Activated CD8-positive, alpha-beta T cell treated with anti-CD3 and anti-CD28 coated beads, Interleukin-2, amount 10 ng/mL, durations not matched to agents 7 days and 5 days (primary cell): Measurements from ENCODE around the gene SRGAP3. TPM values are rescaled to one million over a fixed set of nuclear protein-coding genes. Genes with fewer than 3 reads are reported as not detected.

Source experiments
- ATAC-seq: fragments of 150-1000 bp; cut with Tn5 transposase; one replicate; pipeline ENCODE4 v1.10.0; 2021; ENCODE audit warnings: moderate library complexity
- CTCF ChIA-PET: fragments of 350-600 bp; sonication (Branson Sonifier 250); formaldehyde crosslinking; loops from one replicate; lab custom pipeline; 2021; ENCODE audit warnings: antibody characterized with exemption; lab: Charles Lee
- POLR2A ChIA-PET: fragments of 350-600 bp; sonication (Branson Sonifier 250); formaldehyde crosslinking; loops from one replicate; lab custom pipeline; 2021; ENCODE audit warnings: antibody characterized with exemption; lab: Charles Lee
- DNase-seq: peaks from one replicate; pipeline ENCODE4 v3.0.0-alpha.2; 2020
- H3K27ac Mint-ChIP-seq: one replicate; pipeline ENCODE4 v1.8.0; 2021; ENCODE audit warnings: mild to moderate bottlenecking, mixed read lengths
- H3K27me3 Mint-ChIP-seq: one replicate; pipeline ENCODE4 v1.8.0; 2021; ENCODE audit warnings: low read depth, mixed read lengths
- H3K36me3 Mint-ChIP-seq: one replicate; pipeline ENCODE4 v1.8.0; 2021; ENCODE audit warnings: low read depth, mixed read lengths
- H3K4me1 Mint-ChIP-seq: one replicate; pipeline ENCODE4 v1.8.0; 2021; ENCODE audit warnings: low read depth, mixed read lengths
- H3K4me3 Mint-ChIP-seq: one replicate; pipeline ENCODE4 v1.8.0; 2021; ENCODE audit warnings: mild to moderate bottlenecking, mixed read lengths
- H3K9me3 Mint-ChIP-seq: one replicate; pipeline ENCODE4 v1.8.0; 2022; ENCODE audit warnings: mixed read lengths; ENCODE audit not compliant: insufficient read depth
- total RNA-seq, 2 experiments: library from RNA; stranded (reverse); gene quantifications; one replicate each; pipeline ENCODE4 v1.2.3, GENCODE V29; 2021

The SRGAP3 gene
- total RNA-seq, 2 experiments from 2014 or later, result 5.3 to 5.9 TPM

- no peak overlapping the region for H3K4me3 Mint-ChIP-seq
Measured at GRCh38 chr3:9133656-9134055, 115.8 kb downstream of the SRGAP3 start.

GRCh38 chr3:9130345-9131305 lies 118.8 kb downstream of the SRGAP3 start:
- no peak for DNase-seq
- Mint-ChIP-seq H3K4me3 (no peak overlapping the region), H3K36me3 (no peaks in the 10 kb centered on the region), H3K4me1 (no peaks in the 10 kb centered on the region), H3K9me3 (no peaks in the 10 kb centered on the region), H3K27me3 (peaks cover 29% of the 10 kb centered on the region), H3K27ac (no peak overlapping the region)
- ChIA-PET CTCF (no interaction called here), POLR2A (no interaction called here)
- ATAC-seq, result no peak

More at GRCh38 chr3:9133656-9134055, 115.8 kb downstream of the SRGAP3 start:
- CTCF ChIA-PET, result no interaction called here
- no peak for DNase-seq
- no peak for ATAC-seq
- peaks cover 1% of the 10 kb centered on the region for H3K4me1 Mint-ChIP-seq
- POLR2A ChIA-PET, result no interaction called here
- H3K9me3 Mint-ChIP-seq, result no peaks in the 10 kb centered on the region
- H3K27ac Mint-ChIP-seq, result no peak overlapping the region
- H3K36me3 Mint-ChIP-seq, result no peaks in the 10 kb centered on the region
- peaks cover 47% of the 10 kb centered on the region for H3K27me3 Mint-ChIP-seq

- H3K27me3 Mint-ChIP-seq, result peaks cover 19% of the 10 kb centered on the region
- no peaks in the 10 kb centered on the region for H3K9me3 Mint-ChIP-seq
- no peaks in the 10 kb centered on the region for H3K4me1 Mint-ChIP-seq
- ATAC-seq (no peak), DNase-seq (no peak)
- CTCF ChIA-PET, result no interaction called here
- no peak overlapping the region for H3K4me3 Mint-ChIP-seq
- no peak overlapping the region for H3K27ac Mint-ChIP-seq
- H3K36me3 Mint-ChIP-seq, result no peaks in the 10 kb centered on the region
- POLR2A ChIA-PET, result no interaction called here
Measured at GRCh38 chr3:9129365-9129764, 120.1 kb downstream of the SRGAP3 start.

- Mint-ChIP-seq H3K4me1 (no peaks in the 10 kb centered on the region), H3K9me3 (no peaks in the 10 kb centered on the region), H3K27me3 (peaks cover 6% of the 10 kb centered on the region), H3K27ac (no peak overlapping the region), H3K4me3 (no peak overlapping the region), H3K36me3 (no peaks in the 10 kb centered on the region)
- DNase-seq (no peak), ATAC-seq (no peak)
- POLR2A ChIA-PET, result no interaction called here
- CTCF ChIA-PET, result no interaction called here
Measured at GRCh38 chr3:9125278-9125951, 124.0 kb downstream of the SRGAP3 start.

- DNase-seq (no peak), ATAC-seq (no peak)
- Mint-ChIP-seq H3K9me3 (no peaks in the 10 kb centered on the region), H3K27me3 (peaks cover 2% of the 10 kb centered on the region), H3K4me3 (no peak overlapping the region), H3K36me3 (no peaks in the 10 kb centered on the region), H3K27ac (no peak overlapping the region), H3K4me1 (peaks cover under 1% of the 10 kb centered on the region)
- ChIA-PET CTCF (interaction anchor here (1.0 to 1.5 kb wide), 2 partner anchors 137 to 178 kb away, joined by 3 to 8 read pairs; no protein-coding TSS in a partner anchor), POLR2A (no interaction called here)
Measured at GRCh38 chr3:9124730-9125129, 124.7 kb downstream of the SRGAP3 start.

- Mint-ChIP-seq H3K4me1 (peaks cover 7% of the 10 kb centered on the region), H3K27me3 (peaks cover 2% of the 10 kb centered on the region), H3K27ac (no peak overlapping the region), H3K9me3 (no peaks in the 10 kb centered on the region), H3K4me3 (no peak overlapping the region), H3K36me3 (no peaks in the 10 kb centered on the region)
- CTCF ChIA-PET, result interaction anchor here (1.0 to 1.5 kb wide), 2 partner anchors 136 to 179 kb away, joined by 3 to 8 read pairs; no protein-coding TSS in a partner anchor
- ATAC-seq, result no peak
- POLR2A ChIA-PET, result no interaction called here
- DNase-seq, result no peak
Measured at GRCh38 chr3:9123840-9124239, 125.6 kb downstream of the SRGAP3 start.

- ChIA-PET POLR2A (no interaction called here), CTCF (no interaction called here)
- H3K36me3 Mint-ChIP-seq, result no peaks in the 10 kb centered on the region
- no peaks in the 10 kb centered on the region for H3K27me3 Mint-ChIP-seq
- DNase-seq, result no peak
- peaks cover 7% of the 10 kb centered on the region for H3K4me1 Mint-ChIP-seq
- no peak overlapping the region for H3K27ac Mint-ChIP-seq
- ATAC-seq, result no peak
- H3K4me3 Mint-ChIP-seq, result no peak overlapping the region
- no peaks in the 10 kb centered on the region for H3K9me3 Mint-ChIP-seq
Measured at GRCh38 chr3:9122732-9123364, 126.6 kb downstream of the SRGAP3 start.

GRCh38 chr3:9121366-9122001 lies 128.0 kb downstream of the SRGAP3 start:
- ATAC-seq (no peak), DNase-seq (no peak)
- Mint-ChIP-seq H3K4me3 (no peak overlapping the region), H3K9me3 (no peaks in the 10 kb centered on the region), H3K27ac (no peak overlapping the region), H3K4me1 (peaks cover 7% of the 10 kb centered on the region), H3K36me3 (no peaks in the 10 kb centered on the region), H3K27me3 (peaks cover 2% of the 10 kb centered on the region)
- ChIA-PET CTCF (interaction anchor here (1.3 kb wide), 1 partner anchor 128 kb away, joined by 4 read pairs; the partner anchor contains the start of gene SRGAP3), POLR2A (no interaction called here)

- Mint-ChIP-seq H3K9me3 (no peaks in the 10 kb centered on the region), H3K36me3 (no peaks in the 10 kb centered on the region), H3K4me3 (no peak overlapping the region), H3K27me3 (peaks cover 6% of the 10 kb centered on the region), H3K4me1 (peaks cover 7% of the 10 kb centered on the region), H3K27ac (no peak overlapping the region)
- CTCF ChIA-PET, result interaction anchor here (1.0 kb wide), 1 partner anchor 183 kb away, joined by 3 read pairs; no protein-coding TSS in a partner anchor
- ATAC-seq, result no peak
- POLR2A ChIA-PET, result no interaction called here
- DNase-seq, result no peak
Measured at GRCh38 chr3:9119331-9119730, 130.1 kb downstream of the SRGAP3 start.

- no peaks in the 10 kb centered on the region for H3K36me3 Mint-ChIP-seq
- ChIA-PET POLR2A (no interaction called here), CTCF (interaction anchor here (1.0 kb wide), 1 partner anchor 184 kb away, joined by 3 read pairs; no protein-coding TSS in a partner anchor)
- H3K4me3 Mint-ChIP-seq, result no peak overlapping the region
- peaks cover 7% of the 10 kb centered on the region for H3K4me1 Mint-ChIP-seq
- H3K27me3 Mint-ChIP-seq, result peaks cover 6% of the 10 kb centered on the region
- no peak for DNase-seq
- H3K27ac Mint-ChIP-seq, result no peak overlapping the region
- no peaks in the 10 kb centered on the region for H3K9me3 Mint-ChIP-seq
- ATAC-seq, result no peak
Measured at GRCh38 chr3:9118222-9118621, 131.2 kb downstream of the SRGAP3 start.

GRCh38 chr3:9117220-9117619 lies 132.2 kb downstream of the SRGAP3 start:
- no peak for ATAC-seq
- CTCF ChIA-PET, result interaction anchor here (1.0 kb wide), 1 partner anchor 185 kb away, joined by 3 read pairs; no protein-coding TSS in a partner anchor
- H3K27me3 Mint-ChIP-seq, result peaks cover 6% of the 10 kb centered on the region
- H3K4me3 Mint-ChIP-seq, result no peak overlapping the region
- H3K4me1 Mint-ChIP-seq, result peaks cover 7% of the 10 kb centered on the region
- DNase-seq, result no peak
- H3K9me3 Mint-ChIP-seq, result no peaks in the 10 kb centered on the region
- POLR2A ChIA-PET, result no interaction called here
- H3K27ac Mint-ChIP-seq, result no peak overlapping the region
- H3K36me3 Mint-ChIP-seq, result no peaks in the 10 kb centered on the region
